ENCODE results near the gene ULK4. TPM values are rescaled to one million over a fixed set of nuclear protein-coding genes. Genes with fewer than 3 reads are reported as not detected.
A peak's percentile ranks its signal among the peaks of the same experiment; 100 is the strongest.

Gene ULK4
- total RNA-seq, 2 donors from 2014 or later = 11.1 to 17.9 TPM

GRCh38 chr3:41222501-41222900, 739.4 kb downstream of the ULK4 start:
- WGBS, 2 experiments (ENCODE audit: insufficient coverage in 1 of 2, insufficient read length in 1 of 2) = 93 to 100% methylated on average over 2 to 3 of the region's 3 CpGs
- peaks cover 37% of the 10 kb centered on the region for H3K36me3 Mint-ChIP-seq (ENCODE audit: low read depth)
- no peaks in the 10 kb centered on the region for H3K27me3 Mint-ChIP-seq (ENCODE audit: insufficient read depth)
- no peak overlapping the region for H3K27ac Mint-ChIP-seq
- no peak for DNase-seq
- H3K4me3 Mint-ChIP-seq = no peak overlapping the region
- Histone ChIP-seq H3K27me3 (ENCODE audit: control insufficient read depth, insufficient read depth, low read length, poor library complexity, severe bottlenecking) (no peaks in the 10 kb centered on the region), H3K9me3 (ENCODE audit: control insufficient read depth, low read length) (no peaks in the 10 kb centered on the region), H3K4me3 (ENCODE audit: low read length) (no peak overlapping the region), H3K27ac (ENCODE audit: low read depth, low read length) (no peak overlapping the region), H3K36me3 (ENCODE audit: control insufficient read depth, insufficient read depth, low read length) (peaks cover 43% of the 10 kb centered on the region), H3K9ac (ENCODE audit: extremely low read depth, low read length, poor library complexity, severe bottlenecking) (no peak overlapping the region), H3K4me1 (ENCODE audit: control insufficient read depth, insufficient read depth, low read length) (no peaks in the 10 kb centered on the region)
- peaks cover 26% of the 10 kb centered on the region for H3K4me1 Mint-ChIP-seq
- no peaks in the 10 kb centered on the region for H3K9me3 Mint-ChIP-seq
- no peak for TF ChIP-seq CTCF (conservative IDR thresholded peaks at IDR 0.05)

DNA sequence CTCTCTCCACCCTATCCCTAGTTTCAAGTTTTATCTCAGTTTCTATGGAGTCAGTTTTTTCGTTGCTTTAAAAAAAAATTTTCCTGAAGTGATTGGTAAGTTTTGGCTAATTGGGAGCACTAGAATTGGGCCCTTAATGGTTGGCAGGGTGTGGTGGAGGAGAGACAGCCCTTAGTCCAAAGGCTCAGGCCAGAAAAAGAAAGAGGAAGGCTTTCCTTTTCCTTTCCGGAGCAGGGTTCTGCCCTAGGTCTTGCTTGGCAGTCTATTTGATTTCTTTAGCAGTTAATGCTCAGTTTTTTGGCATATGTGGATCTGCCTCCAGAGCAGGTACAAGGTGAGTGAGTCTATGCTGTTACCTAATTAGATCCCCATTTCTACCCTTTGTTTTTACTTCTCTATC, 739.9 kb downstream of the ULK4 start:
- no peak overlapping the region for H3K4me3 ChIP-seq (ENCODE audit: low read length)
- H3K4me1 Mint-ChIP-seq = peaks cover 27% of the 10 kb centered on the region
- TF ChIP-seq CTCF (conservative IDR thresholded peaks at IDR 0.05) = no peak
- peaks cover 33% of the 10 kb centered on the region for H3K36me3 Mint-ChIP-seq (ENCODE audit: low read depth)
- H3K9ac ChIP-seq (ENCODE audit: extremely low read depth, low read length, poor library complexity, severe bottlenecking) = no peak overlapping the region
- no peaks in the 10 kb centered on the region for H3K9me3 ChIP-seq (ENCODE audit: control insufficient read depth, low read length)
- no peaks in the 10 kb centered on the region for H3K27me3 Mint-ChIP-seq (ENCODE audit: insufficient read depth)
- WGBS, 2 experiments (ENCODE audit: insufficient coverage in 1 of 2, insufficient read length in 1 of 2) = 97% methylated on average over 2 of the region's 2 CpGs; no CpG with 5 or more reads in 1 of the 2 experiments
- peak overlapping the region; percentile 2 for H3K27ac Mint-ChIP-seq
- DNase-seq = no peak
- no peaks in the 10 kb centered on the region for H3K4me1 ChIP-seq (ENCODE audit: control insufficient read depth, insufficient read depth, low read length)
- no peaks in the 10 kb centered on the region for H3K27me3 ChIP-seq (ENCODE audit: control insufficient read depth, insufficient read depth, low read length, poor library complexity, severe bottlenecking)
- H3K27ac ChIP-seq (ENCODE audit: low read depth, low read length) = no peak overlapping the region
- no peaks in the 10 kb centered on the region for H3K9me3 Mint-ChIP-seq
- H3K4me3 Mint-ChIP-seq = no peak overlapping the region
- H3K36me3 ChIP-seq (ENCODE audit: control insufficient read depth, insufficient read depth, low read length) = peaks cover 38% of the 10 kb centered on the region

DNA sequence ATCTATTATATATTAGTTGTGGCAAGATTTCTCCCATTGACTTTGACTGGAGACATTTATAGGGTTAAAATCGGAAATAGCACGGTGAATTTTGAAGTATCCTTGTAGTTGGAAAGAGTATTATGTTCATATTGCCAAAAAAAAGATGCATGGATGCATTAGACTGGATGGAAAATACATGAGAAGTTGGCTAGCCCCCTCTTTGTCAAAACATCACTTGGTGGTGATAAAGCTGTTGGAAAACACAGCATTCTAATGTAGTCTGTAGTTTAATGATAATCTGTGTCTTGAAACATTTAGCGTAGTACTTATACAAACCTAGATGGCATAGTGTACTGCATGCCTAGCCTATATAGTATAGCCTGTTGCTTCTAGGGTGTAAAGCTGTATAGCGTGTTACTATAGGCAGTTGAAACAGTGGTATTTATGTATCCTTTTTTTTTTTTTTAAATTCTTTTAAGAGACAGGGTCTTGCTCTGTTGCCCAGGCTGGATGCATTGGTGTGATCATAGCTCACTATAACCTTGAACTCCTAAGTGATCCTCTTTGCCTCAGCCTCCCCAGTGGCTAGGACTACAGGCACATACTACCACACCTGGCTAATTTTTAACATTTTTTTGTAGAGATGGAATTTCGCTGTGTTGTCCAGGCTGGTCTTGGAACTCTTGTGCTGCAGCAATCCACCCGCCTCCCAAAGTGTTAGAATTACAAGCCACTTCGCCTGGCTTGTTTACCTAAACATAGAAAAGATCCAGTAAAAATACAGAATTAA, 740.8 kb downstream of the ULK4 start:
- H3K4me1 Mint-ChIP-seq = peaks cover 31% of the 10 kb centered on the region
- no peaks in the 10 kb centered on the region for H3K4me1 ChIP-seq (ENCODE audit: control insufficient read depth, insufficient read depth, low read length)
- no peaks in the 10 kb centered on the region for H3K9me3 ChIP-seq (ENCODE audit: control insufficient read depth, low read length)
- H3K4me3 Mint-ChIP-seq = no peak overlapping the region
- no peaks in the 10 kb centered on the region for H3K27me3 Mint-ChIP-seq (ENCODE audit: insufficient read depth)
- no peak for TF ChIP-seq CTCF (conservative IDR thresholded peaks at IDR 0.05)
- H3K27ac ChIP-seq (ENCODE audit: low read depth, low read length) = no peak overlapping the region
- DNase-seq = no peak
- no peak overlapping the region for H3K9ac ChIP-seq (ENCODE audit: extremely low read depth, low read length, poor library complexity, severe bottlenecking)
- peaks cover 29% of the 10 kb centered on the region for H3K36me3 ChIP-seq (ENCODE audit: control insufficient read depth, insufficient read depth, low read length)
- 95 to 97% methylated on average over 4 to 7 of the region's 7 CpGs for WGBS, 2 experiments (ENCODE audit: insufficient coverage in 1 of 2, insufficient read length in 1 of 2)
- H3K27ac Mint-ChIP-seq = no peak overlapping the region
- H3K4me3 ChIP-seq (ENCODE audit: low read length) = no peak overlapping the region
- H3K36me3 Mint-ChIP-seq (ENCODE audit: low read depth) = peaks cover 24% of the 10 kb centered on the region
- H3K27me3 ChIP-seq (ENCODE audit: control insufficient read depth, insufficient read depth, low read length, poor library complexity, severe bottlenecking) = no peaks in the 10 kb centered on the region
- no peaks in the 10 kb centered on the region for H3K9me3 Mint-ChIP-seq

All from endodermal cell (in vitro differentiated cells).